HL-60/S4 (cell line): ENCODE data around the gene TRIM66.

ENCODE experiments used
- in situ Hi-C: fragments of 300-500 bp; cut with MboI; formaldehyde crosslinking; loops from 2 replicates; pipeline ENCODE4 v1.14.3; 2022; ENCODE audit warnings: low sequenced_read_pairs

The TRIM66 gene

GRCh38 chr11:8715501-8715900, 33.0 kb upstream of the TRIM66 start:
- in situ Hi-C loops, result no loop called here

GRCh38 chr11:8714622-8715225, 32.3 kb upstream of the TRIM66 start:
- in situ Hi-C loops, result no loop called here

- in situ Hi-C loops, result no loop called here
Measured at GRCh38 chr11:8713760-8714454, 31.4 kb upstream of the TRIM66 start.

- in situ Hi-C loops, result no loop called here
Measured at GRCh38 chr11:8712506-8712905, 30.0 kb upstream of the TRIM66 start.

- in situ Hi-C loops, result no loop called here
Measured at GRCh38 chr11:8711895-8712442, 29.5 kb upstream of the TRIM66 start.

- in situ Hi-C loops, result no loop called here
Measured at GRCh38 chr11:8709777-8710176, 27.3 kb upstream of the TRIM66 start.

- in situ Hi-C loops, result no loop called here
Measured at GRCh38 chr11:8709002-8709672, 26.7 kb upstream of the TRIM66 start.

- in situ Hi-C loops, result no loop called here
Measured at GRCh38 chr11:8707541-8708191, 25.2 kb upstream of the TRIM66 start.

- in situ Hi-C loops, result no loop called here
Measured at GRCh38 chr11:8706673-8707432, 24.4 kb upstream of the TRIM66 start.

- in situ Hi-C loops, result no loop called here
Measured at GRCh38 chr11:8705146-8705545, 22.7 kb upstream of the TRIM66 start.

- in situ Hi-C loops, result no loop called here
Measured at GRCh38 chr11:8704136-8704535, 21.7 kb upstream of the TRIM66 start.

GRCh38 chr11:8702598-8702915, 20.1 kb upstream of the TRIM66 start:
- in situ Hi-C loops, result no loop called here

- in situ Hi-C loops, result no loop called here
Measured at GRCh38 chr11:8701891-8702597, 19.6 kb upstream of the TRIM66 start.

GRCh38 chr11:8699903-8700302, 17.4 kb upstream of the TRIM66 start:
- in situ Hi-C loops, result no loop called here

GRCh38 chr11:8698917-8699441, 16.5 kb upstream of the TRIM66 start:
- in situ Hi-C loops, result no loop called here

GRCh38 chr11:8698379-8698851, 15.9 kb upstream of the TRIM66 start:
- in situ Hi-C loops, result no loop called here

GRCh38 chr11:8697054-8697453, 14.6 kb upstream of the TRIM66 start:
- in situ Hi-C loops, result no loop called here

- in situ Hi-C loops, result no loop called here
Measured at GRCh38 chr11:8694137-8694536, 11.7 kb upstream of the TRIM66 start.

GRCh38 chr11:8693555-8693954, 11.1 kb upstream of the TRIM66 start:
- in situ Hi-C loops, result no loop called here

- in situ Hi-C loops, result no loop called here
Measured at GRCh38 chr11:8693010-8693551, 10.6 kb upstream of the TRIM66 start.
